ENCODE measurements around the gene ABCB9.

GRCh38 chr12:122920687-122921086 lies 45.6 kb downstream of the ABCB9 start:
- TF ChIP-seq POLR2AphosphoS5 (IDR thresholded peaks at IDR 0.05) (no peak), POLR2A (IDR thresholded peaks at IDR 0.05) (no peak)
- TF ChIP-seq, protein P1, sequence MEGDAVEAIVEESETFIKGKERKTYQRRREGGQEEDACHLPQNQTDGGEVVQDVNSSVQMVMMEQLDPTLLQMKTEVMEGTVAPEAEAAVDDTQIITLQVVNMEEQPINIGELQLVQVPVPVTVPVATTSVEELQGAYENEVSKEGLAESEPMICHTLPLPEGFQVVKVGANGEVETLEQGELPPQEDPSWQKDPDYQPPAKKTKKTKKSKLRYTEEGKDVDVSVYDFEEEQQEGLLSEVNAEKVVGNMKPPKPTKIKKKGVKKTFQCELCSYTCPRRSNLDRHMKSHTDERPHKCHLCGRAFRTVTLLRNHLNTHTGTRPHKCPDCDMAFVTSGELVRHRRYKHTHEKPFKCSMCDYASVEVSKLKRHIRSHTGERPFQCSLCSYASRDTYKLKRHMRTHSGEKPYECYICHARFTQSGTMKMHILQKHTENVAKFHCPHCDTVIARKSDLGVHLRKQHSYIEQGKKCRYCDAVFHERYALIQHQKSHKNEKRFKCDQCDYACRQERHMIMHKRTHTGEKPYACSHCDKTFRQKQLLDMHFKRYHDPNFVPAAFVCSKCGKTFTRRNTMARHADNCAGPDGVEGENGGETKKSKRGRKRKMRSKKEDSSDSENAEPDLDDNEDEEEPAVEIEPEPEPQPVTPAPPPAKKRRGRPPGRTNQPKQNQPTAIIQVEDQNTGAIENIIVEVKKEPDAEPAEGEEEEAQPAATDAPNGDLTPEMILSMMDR (IDR thresholded peaks at IDR 0.05): no peak

Data from sigmoid colon (tissue), 4 donors.